GM12892 (cell line): Measurements from ENCODE around the gene VAPB.

ENCODE experiments used
- POLR2A ChIP-seq: IDR thresholded peaks from 2 replicates; pipeline ENCODE4 v1.6.1; 2011; ENCODE audit warnings: low read depth, low read length, control low read depth
- POLR2AphosphoS5 ChIP-seq: IDR thresholded peaks from 2 replicates; pipeline ENCODE4 v1.6.1; 2011; ENCODE audit warnings: low read depth, low read length, control low read depth

- TF ChIP-seq POLR2A (no peak), POLR2AphosphoS5 (no peak)
Measured at GRCh38 chr20:58495623-58496428, 106.8 kb downstream of the VAPB start.
